Neuron (in vitro differentiated cells): ENCODE data around the gene DEGS2.
"Not testable (repeated sequence)": the region's sequence is repeated elsewhere in the genome, so short reads cannot be mapped to it uniquely, and the experiment has no call there.

Experiments
- H2AFZ ChIP-seq: one replicate; pipeline ENCODE4 v1.6.1; 2013; ENCODE audit warnings: low read depth, mild to moderate bottlenecking, inconsistent platforms, low read length, moderate library complexity
- H3K27me3 ChIP-seq: one replicate; pipeline ENCODE4 v1.6.1; 2013; ENCODE audit warnings: low read length; ENCODE audit not compliant: insufficient read depth
- H3K36me3 ChIP-seq: one replicate; pipeline ENCODE4 v1.6.1; 2013; ENCODE audit warnings: low read length; ENCODE audit not compliant: insufficient read depth
- H3K4me1 ChIP-seq: one replicate; pipeline ENCODE4 v1.6.1; 2013; ENCODE audit warnings: low read length; ENCODE audit not compliant: insufficient read depth
- H3K4me3 ChIP-seq: 2 replicates; pipeline ENCODE4 v1.5.1; 2013; ENCODE audit warnings: mild to moderate bottlenecking, low read length, moderate library complexity
- H3K9me3 ChIP-seq: one replicate; pipeline ENCODE4 v1.6.1; 2013; ENCODE audit warnings: low read length

Gene DEGS2

GRCh38 chr14:100159094-100159864, at the start of gene DEGS2:
DEGS2 (minus strand) TSS chr14:100159645; CDS start chr14:100159587, 58 bp downstream.
- Histone ChIP-seq H3K36me3 (no peaks in the 10 kb centered on the region), H3K9me3 (peaks cover 8% of the 10 kb centered on the region), H3K27me3 (peaks cover 48% of the 10 kb centered on the region), H3K4me1 (peaks cover 2% of the 10 kb centered on the region), H2AFZ (peak within 1 kb of the TSS; percentile 26), H3K4me3 (no peak within 1 kb of the TSS)

- not testable (repeated sequence) for H3K27me3 ChIP-seq, H3K36me3 ChIP-seq, H3K4me3 ChIP-seq, H3K9me3 ChIP-seq, H3K4me1 ChIP-seq, H2AFZ ChIP-seq
Measured at GRCh38 chr14:100208136-100208535, 48.7 kb upstream of the DEGS2 start.

- not testable (repeated sequence) for H3K27me3 ChIP-seq, H3K4me1 ChIP-seq, H3K36me3 ChIP-seq, H2AFZ ChIP-seq, H3K4me3 ChIP-seq, H3K9me3 ChIP-seq
Measured at GRCh38 chr14:100207588-100207987, 48.1 kb upstream of the DEGS2 start.

GRCh38 chr14:100204835-100205167, 45.4 kb upstream of the DEGS2 start:
- not testable (repeated sequence) for H3K4me1 ChIP-seq, H2AFZ ChIP-seq, H3K36me3 ChIP-seq, H3K27me3 ChIP-seq, H3K4me3 ChIP-seq, H3K9me3 ChIP-seq

GRCh38 chr14:100203962-100204834, 44.8 kb upstream of the DEGS2 start:
- Histone ChIP-seq H3K36me3 (peaks cover 3% of the 10 kb centered on the region), H3K4me1 (no peaks in the 10 kb centered on the region), H3K27me3 (no peaks in the 10 kb centered on the region), H3K9me3 (no peaks in the 10 kb centered on the region), H2AFZ (no peak overlapping the region), H3K4me3 (no peak overlapping the region)

GRCh38 chr14:100203146-100203545, 43.7 kb upstream of the DEGS2 start:
- Histone ChIP-seq H3K4me1 (no peaks in the 10 kb centered on the region), H3K9me3 (no peaks in the 10 kb centered on the region), H3K27me3 (no peaks in the 10 kb centered on the region), H3K4me3 (no peak overlapping the region), H2AFZ (no peak overlapping the region), H3K36me3 (peaks cover 3% of the 10 kb centered on the region)

GRCh38 chr14:100202712-100203111, 43.3 kb upstream of the DEGS2 start:
- H3K4me1 ChIP-seq: no peaks in the 10 kb centered on the region
- no peak overlapping the region for H3K4me3 ChIP-seq
- no peaks in the 10 kb centered on the region for H3K9me3 ChIP-seq
- H2AFZ ChIP-seq: no peak overlapping the region
- H3K27me3 ChIP-seq: no peaks in the 10 kb centered on the region
- H3K36me3 ChIP-seq: peaks cover 3% of the 10 kb centered on the region

GRCh38 chr14:100201701-100202100, 42.3 kb upstream of the DEGS2 start:
- H3K9me3 ChIP-seq: no peaks in the 10 kb centered on the region
- no peak overlapping the region for H3K4me3 ChIP-seq
- no peaks in the 10 kb centered on the region for H3K27me3 ChIP-seq
- H3K36me3 ChIP-seq: peaks cover 2% of the 10 kb centered on the region
- no peak overlapping the region for H2AFZ ChIP-seq
- H3K4me1 ChIP-seq: no peaks in the 10 kb centered on the region

GRCh38 chr14:100200311-100200710, 40.9 kb upstream of the DEGS2 start:
- H3K4me3 ChIP-seq: no peak overlapping the region
- H3K4me1 ChIP-seq: no peaks in the 10 kb centered on the region
- no peaks in the 10 kb centered on the region for H3K36me3 ChIP-seq
- no peaks in the 10 kb centered on the region for H3K27me3 ChIP-seq
- no peak overlapping the region for H2AFZ ChIP-seq
- no peaks in the 10 kb centered on the region for H3K9me3 ChIP-seq

- no peak overlapping the region for H3K4me3 ChIP-seq
- H3K9me3 ChIP-seq: no peaks in the 10 kb centered on the region
- H3K27me3 ChIP-seq: no peaks in the 10 kb centered on the region
- H2AFZ ChIP-seq: no peak overlapping the region
- no peaks in the 10 kb centered on the region for H3K4me1 ChIP-seq
- H3K36me3 ChIP-seq: no peaks in the 10 kb centered on the region
Measured at GRCh38 chr14:100199240-100199860, 39.9 kb upstream of the DEGS2 start.

- Histone ChIP-seq H2AFZ (peak overlapping the region; percentile 55), H3K9me3 (no peaks in the 10 kb centered on the region), H3K4me3 (peak overlapping the region; percentile 50), H3K27me3 (no peaks in the 10 kb centered on the region), H3K4me1 (peaks cover 9% of the 10 kb centered on the region), H3K36me3 (no peaks in the 10 kb centered on the region)
Measured at GRCh38 chr14:100193417-100194357, 34.2 kb upstream of the DEGS2 start.

GRCh38 chr14:100192672-100193416, 33.4 kb upstream of the DEGS2 start:
- Histone ChIP-seq H3K4me3 (peak overlapping the region; percentile 50), H3K9me3 (no peaks in the 10 kb centered on the region)

More at GRCh38 chr14:100192672-100193416, 33.4 kb upstream of the DEGS2 start:
- H3K27me3 ChIP-seq: no peaks in the 10 kb centered on the region
- peak overlapping the region; percentile 55 for H2AFZ ChIP-seq
- H3K36me3 ChIP-seq: no peaks in the 10 kb centered on the region
- H3K4me1 ChIP-seq: peaks cover 9% of the 10 kb centered on the region
